Stimulated activated CD4-positive, alpha-beta T cell treated with anti-CD3 and anti-CD28 coated beads, TNF-alpha, amount 100 ng/mL, for 4 hours (primary cell): ENCODE measurements around the gene IER2.
A peak's percentile ranks its signal among the peaks of the same experiment; 100 is the strongest.
"Not testable (repeated sequence)": the region's sequence is repeated elsewhere in the genome, so short reads cannot be mapped to it uniquely, and the experiment has no call there.

ENCODE experiments used
- DNase-seq, 3 experiments: peaks; one replicate each; pipeline ENCODE4 v3.0.0-alpha.2; 2020; ENCODE audit warnings: low read depth in 3 of 3

Gene IER2

GRCh38 chr19:13138171-13138915 lies 11.9 kb upstream of the IER2 start:
- no peak for DNase-seq

DNA sequence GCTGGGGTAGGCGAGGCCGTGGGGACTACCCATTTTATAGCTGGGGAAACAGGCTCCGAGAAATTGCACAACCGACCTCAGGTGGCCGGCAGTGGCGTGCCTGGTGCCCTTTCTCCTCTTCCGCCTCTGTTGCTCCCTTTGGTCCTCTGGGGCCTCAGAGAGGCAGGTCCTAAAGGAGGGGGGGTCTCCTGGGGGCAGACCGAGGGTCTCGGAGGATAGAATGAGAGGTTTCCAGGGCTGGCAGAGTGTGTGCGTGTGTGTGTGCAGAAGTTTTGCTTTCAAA lies 11.4 kb upstream of the IER2 start:
- DNase-seq, result no peak

GRCh38 chr19:13139633-13140311 lies 10.4 kb upstream of the IER2 start:
- no peak for DNase-seq

DNA sequence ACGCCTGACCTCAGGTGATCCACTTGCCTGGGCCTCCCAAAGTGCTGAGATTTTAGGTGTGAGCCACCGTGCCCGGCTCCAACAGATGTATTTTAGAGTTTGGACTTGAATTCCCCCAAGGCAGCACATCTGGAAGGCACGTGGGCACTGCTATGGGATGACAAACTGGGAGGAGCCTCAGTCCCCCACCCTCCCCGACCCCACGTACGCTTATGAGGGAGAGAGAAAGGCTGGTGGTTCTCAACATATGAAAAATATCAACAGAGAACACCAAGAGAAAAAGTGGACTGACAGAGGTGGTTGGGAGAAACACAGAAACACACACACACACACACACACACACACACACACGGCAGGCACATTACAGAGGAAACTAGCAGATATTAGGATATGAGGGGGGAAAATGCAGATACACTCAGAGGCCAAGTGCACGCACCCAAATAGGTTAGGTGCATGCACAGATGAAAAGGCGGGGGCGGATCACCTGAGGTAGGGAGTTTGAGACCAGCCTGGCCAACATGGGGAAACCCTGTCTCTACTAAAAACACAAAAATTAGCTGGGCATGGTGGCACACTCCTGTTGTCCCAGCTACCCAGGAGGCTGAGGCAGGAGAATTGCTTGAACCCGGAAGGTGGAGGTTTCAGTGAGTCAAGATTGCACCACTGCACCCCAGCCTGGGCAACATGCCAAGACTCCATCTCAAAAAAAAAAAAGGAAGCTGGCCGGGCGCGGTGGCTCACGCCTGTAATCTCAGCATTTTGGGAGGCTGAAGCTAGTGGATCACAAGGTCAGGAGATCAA lies 3.2 kb upstream of the IER2 start:
- no peak for DNase-seq

DNA sequence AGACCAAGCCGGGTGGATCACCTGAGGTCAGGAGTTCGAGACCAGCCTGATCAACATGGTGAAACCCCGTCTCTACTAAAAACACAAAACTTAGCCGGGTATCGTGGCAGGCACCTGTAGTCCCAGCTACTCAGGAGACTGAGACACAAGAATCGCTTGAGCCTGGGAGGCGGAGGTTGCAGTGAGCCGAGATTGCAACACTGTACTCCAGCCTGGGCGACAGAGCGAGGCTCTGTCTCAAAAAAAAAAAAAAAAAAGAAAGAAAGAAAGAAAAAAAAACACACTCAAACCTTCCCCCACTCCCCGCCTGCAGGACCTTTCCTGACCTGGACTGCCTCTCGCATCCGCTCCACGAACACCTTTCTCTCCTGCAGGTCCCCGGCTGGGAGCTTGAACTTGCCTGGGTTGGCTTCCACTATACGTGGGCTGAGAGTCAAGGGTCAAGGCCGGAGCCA lies 1.0 kb upstream of the IER2 start:
- DNase-seq, result not testable (repeated sequence)

DNA sequence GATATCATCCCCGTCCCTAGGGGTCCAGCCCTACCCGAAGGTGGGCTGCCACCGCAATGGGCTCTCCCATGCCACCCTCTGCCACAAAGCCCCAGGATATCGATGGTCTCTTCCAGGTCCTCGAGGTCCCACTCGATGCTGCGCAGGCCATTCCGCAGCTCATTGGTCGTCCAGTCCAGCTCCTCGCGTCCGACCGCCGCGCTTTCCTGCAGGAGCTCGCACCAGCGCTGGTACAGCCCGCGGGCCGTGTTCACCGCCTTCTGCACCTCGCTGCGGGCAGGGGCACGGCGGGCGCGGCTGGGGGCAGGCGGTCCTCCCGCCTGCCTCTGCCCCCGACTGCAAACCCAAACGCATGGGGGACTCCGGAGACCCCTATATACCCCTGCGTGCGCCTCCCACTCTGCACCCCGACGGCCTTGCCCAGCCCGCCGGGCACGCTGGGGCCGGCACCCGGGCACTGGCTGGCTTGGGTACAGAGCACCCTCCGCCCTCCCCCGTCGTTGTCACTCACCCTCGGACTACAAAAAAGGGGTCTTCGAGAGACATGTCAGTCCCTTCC lies 504 bp upstream of the IER2 start:
- DNase-seq, result no peak

DNA sequence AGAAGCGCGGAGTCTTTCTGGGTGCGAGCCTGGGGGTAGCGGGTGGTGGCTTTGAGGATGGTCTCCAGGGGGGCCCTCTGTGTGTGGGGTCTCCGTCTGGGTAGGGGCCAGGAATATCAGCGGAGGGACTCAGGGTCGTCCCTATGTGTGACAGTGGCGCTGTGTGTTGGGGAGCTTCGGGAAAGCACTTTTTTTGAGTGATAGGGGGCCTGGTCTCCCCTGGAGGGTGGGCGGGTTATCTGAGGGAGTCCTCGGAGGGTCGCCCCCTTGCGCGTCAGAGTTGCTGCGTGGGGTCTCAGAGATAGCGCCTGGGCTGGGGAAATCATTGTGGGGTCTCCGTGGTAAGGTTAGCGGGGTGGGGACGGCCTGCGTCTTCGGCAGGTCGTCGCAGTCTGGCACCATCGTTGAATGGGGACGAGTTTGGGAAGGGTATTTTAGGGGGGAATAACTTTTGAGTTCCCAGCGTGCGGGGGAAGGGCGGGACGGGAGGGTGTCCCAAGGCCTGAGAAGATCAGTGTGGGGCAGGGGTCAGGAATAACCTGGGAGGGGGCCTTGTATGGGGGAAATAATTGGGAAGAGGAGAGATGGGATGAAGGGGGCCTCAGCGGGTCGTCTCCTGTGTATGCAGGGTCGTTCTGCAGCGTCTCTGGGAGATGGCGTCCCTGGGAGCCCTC lies 857 bp downstream of the IER2 start:
- no peak for DNase-seq

- DNase-seq, result peak; percentile 89 to 91 (median 89)
Measured at GRCh38 chr19:13151605-13152355, 1.6 kb downstream of the IER2 start.

DNA sequence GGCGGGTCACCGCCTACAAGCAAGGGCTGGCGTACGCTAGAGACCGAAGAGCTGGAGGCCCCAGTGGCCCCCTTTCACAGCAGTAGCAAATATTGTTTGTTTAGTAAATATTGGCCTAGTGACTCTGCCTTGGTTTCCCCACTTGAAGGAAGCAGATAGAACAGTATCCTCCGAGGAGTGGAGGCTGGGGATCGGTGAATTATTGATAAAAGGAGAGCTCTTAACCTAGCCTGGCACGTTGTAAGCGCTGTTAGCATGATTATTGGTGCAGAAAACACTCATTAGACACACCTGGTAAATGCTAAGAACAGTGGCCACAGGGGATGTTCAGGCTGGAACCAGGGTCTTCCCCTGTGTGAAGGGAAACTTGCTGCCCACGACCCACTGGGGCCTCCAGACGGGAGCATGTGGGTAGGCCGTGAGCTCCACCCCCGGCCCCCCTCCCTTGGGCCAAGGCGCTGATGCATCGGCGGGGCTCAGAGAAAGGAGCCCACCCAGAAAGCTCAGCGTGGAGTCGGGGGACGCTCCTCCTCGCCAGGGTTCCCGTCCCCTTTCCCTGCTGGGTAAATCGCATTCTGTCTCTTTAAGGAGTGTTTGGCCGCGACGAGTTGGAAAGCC lies 2.3 kb downstream of the IER2 start:
- no peak for DNase-seq

- peak; percentile 89 to 98 (median 96) for DNase-seq
Measured at GRCh38 chr19:13152974-13153568, 2.9 kb downstream of the IER2 start.

- no peak for DNase-seq
Measured at GRCh38 chr19:13153569-13154240, 3.5 kb downstream of the IER2 start.

DNA sequence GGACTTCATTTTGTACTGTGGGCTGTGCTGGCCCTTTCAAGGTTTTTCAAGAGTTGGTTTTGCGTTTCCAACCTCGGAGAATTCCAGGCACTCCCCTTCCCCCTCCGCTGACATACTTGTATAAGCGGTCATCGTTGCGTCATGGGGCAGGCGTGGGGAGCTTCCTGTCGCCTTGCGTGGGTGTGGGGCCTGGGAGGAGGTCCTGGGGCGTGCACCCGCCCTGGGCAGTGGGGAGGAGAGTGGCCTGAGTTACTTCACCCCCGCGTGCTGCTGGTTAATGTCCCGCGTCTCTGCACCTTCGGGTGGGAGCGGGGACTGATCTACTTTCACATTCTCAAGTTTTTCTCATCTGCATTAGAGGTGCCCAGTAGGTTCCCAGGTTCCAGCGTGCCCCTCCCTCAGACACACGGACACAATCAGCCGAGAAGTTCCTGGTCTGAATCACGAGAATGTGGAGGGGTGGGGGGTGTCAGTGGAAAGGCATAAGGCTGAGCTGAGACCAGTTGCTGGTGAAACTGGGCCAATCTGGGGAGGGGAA lies 4.1 kb downstream of the IER2 start:
- peak in 1 of 3 experiments; percentile 50 for DNase-seq

- DNase-seq, result peak; percentile 57 to 63 (median 61)
Measured at GRCh38 chr19:13154911-13155471, 4.8 kb downstream of the IER2 start.

DNA sequence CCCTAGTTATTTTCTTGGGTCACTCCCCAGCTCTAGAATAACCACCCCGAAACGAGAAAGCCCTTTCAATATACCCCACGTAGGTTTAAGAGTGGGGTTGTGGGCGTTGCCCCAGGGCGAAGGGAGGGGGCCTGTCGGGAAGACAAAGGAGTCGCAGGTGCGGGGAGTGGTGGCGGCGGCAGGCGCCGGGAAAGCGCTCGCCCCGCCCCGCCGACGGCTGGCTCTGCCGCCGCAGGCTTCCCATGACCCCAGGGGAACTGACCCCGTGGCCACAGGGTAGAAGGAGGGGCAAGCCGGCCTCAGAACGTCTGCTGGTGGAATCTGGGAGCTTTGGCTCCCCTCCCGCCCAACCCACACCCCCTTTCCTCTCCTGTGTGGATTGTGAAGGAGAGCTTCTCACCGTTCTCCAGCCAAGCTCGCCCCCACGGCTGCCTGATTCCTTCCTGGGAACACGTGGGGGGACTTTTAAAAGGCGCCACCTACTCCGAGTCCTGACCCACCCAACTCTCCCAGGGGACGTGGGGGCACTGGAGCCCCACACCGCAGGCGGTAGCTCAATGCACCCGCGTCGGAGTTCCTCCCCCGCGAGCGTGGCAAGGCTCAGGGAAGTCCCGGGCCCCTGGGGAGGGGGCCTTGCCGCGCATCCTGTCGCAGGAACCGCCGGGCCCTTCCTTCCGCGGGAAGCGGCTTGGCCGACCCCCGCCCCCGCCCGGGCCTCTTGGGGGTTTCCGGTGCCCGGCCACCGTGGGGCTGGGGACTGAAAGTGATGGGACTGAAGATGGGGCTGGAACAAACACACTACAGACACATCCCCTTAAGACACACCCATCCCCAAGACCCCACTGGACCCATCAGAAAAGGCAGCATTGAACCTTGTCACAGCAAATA lies 5.5 kb downstream of the IER2 start:
- DNase-seq, result peak in 2 of 3 experiments; percentile 39 to 59

DNA sequence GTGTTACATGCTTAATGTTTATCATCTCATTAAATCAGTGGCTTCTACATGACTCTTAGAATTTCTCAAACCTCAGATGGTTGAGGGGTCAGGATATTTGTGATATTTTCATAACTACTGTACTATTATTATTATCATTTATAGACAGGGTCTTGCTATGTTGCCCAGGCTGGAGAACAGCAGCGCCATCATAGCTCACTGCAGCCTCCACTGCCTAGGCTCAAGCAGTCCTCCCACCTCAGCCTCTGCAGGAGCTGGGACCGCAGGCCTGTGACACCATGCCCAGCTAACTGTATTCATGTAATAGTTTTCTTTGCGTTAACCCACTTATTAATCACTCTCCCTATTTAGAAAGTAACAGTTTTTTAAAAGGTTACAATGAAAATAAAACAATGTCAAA lies 9.5 kb downstream of the IER2 start:
- no peak for DNase-seq

- no peak for DNase-seq
Measured at GRCh38 chr19:13160557-13160956, 10.3 kb downstream of the IER2 start.

GRCh38 chr19:13162724-13163608 lies 12.8 kb downstream of the IER2 start:
- DNase-seq, result peak; percentile 67 to 86 (median 85)
